HepG2 (cell line): ENCODE data around the gene TFPI. TPM values are rescaled to one million over a fixed set of nuclear protein-coding genes. Genes with fewer than 3 reads are reported as not detected.

ENCODE experiments used
- DNMT1 ChIP-seq: sonication (generic); formaldehyde crosslinking; IDR thresholded peaks from 2 replicates; pipeline ENCODE4 v1.5.1; 2020; ENCODE audit warnings: mild to moderate bottlenecking, missing genetic modification reagents
- HMGA1 ChIP-seq: sonication (generic); formaldehyde crosslinking; conservative IDR thresholded peaks from 2 replicates; pipeline ENCODE4 v1.4.0; 2020; ENCODE audit warnings: missing genetic modification reagents
- HOXD1 ChIP-seq: sonication (generic); formaldehyde crosslinking; IDR thresholded peaks from 2 replicates; pipeline ENCODE4 v1.5.0; 2020; ENCODE audit warnings: missing genetic modification reagents
- KAT8 ChIP-seq: IDR thresholded peaks from 2 replicates; pipeline ENCODE4 v1.6.1; 2016; ENCODE audit warnings: missing genetic modification reagents, missing compliant biosample characterization
- NAIF1 ChIP-seq: sonication (generic); formaldehyde crosslinking; IDR thresholded peaks from 2 replicates; pipeline ENCODE4 v1.5.0; 2020; ENCODE audit warnings: mild to moderate bottlenecking, missing genetic modification reagents, borderline replicate concordance
- ONECUT2 ChIP-seq: sonication (generic); formaldehyde crosslinking; IDR thresholded peaks from 2 replicates; pipeline ENCODE4 v1.4.0; 2020; ENCODE audit warnings: missing genetic modification reagents
- POLR2AphosphoS5 ChIP-seq: IDR thresholded peaks from 2 replicates; pipeline ENCODE4 v1.6.1; 2012; ENCODE audit warnings: low read depth, low read length
- POLR2G ChIP-seq: fragments of 200-400 bp; formaldehyde crosslinking; IDR thresholded peaks from 2 replicates; pipeline ENCODE4 v1.6.1; 2018; ENCODE audit warnings: mild to moderate bottlenecking, low read depth, low read length, moderate library complexity
- REXO4 ChIP-seq: sonication (generic); formaldehyde crosslinking; IDR thresholded peaks from 2 replicates; pipeline ENCODE4 v1.8.0; 2022; ENCODE audit warnings: missing genetic modification reagents, mild to moderate bottlenecking, borderline replicate concordance
- SMAD9 ChIP-seq: sonication (generic); formaldehyde crosslinking; IDR thresholded peaks from 2 replicates; pipeline ENCODE4 v1.5.1; 2020; ENCODE audit warnings: mild to moderate bottlenecking, missing genetic modification reagents
- SRSF9 ChIP-seq: fragments of 200-400 bp; formaldehyde crosslinking; IDR thresholded peaks from 2 replicates; pipeline ENCODE4 v1.6.1; 2018; ENCODE audit warnings: borderline replicate concordance, mild to moderate bottlenecking, low read depth, low read length; ENCODE audit not compliant: insufficient read depth, poor library complexity, severe bottlenecking
- ZBTB37 ChIP-seq: sonication (generic); formaldehyde crosslinking; IDR thresholded peaks from 2 replicates; pipeline ENCODE4 v1.4.0; 2020; ENCODE audit warnings: mild to moderate bottlenecking, missing genetic modification reagents
- ZFYVE20 ChIP-seq: sonication (generic); formaldehyde crosslinking; IDR thresholded peaks from 2 replicates; pipeline ENCODE4 v1.8.0; 2023; ENCODE audit warnings: low read depth, mild to moderate bottlenecking, moderate library complexity, missing genetic modification reagents, borderline replicate concordance
- ZNF121 ChIP-seq: sonication (generic); formaldehyde crosslinking; IDR thresholded peaks from 2 replicates; pipeline ENCODE4 v1.5.0; 2020; ENCODE audit warnings: mild to moderate bottlenecking, missing genetic modification reagents
- ZNF232 ChIP-seq: sonication (generic); formaldehyde crosslinking; IDR thresholded peaks from 2 replicates; pipeline ENCODE4 v1.4.0; 2020; ENCODE audit warnings: missing genetic modification reagents, borderline replicate concordance
- ZNF256 ChIP-seq: sonication (generic); formaldehyde crosslinking; conservative IDR thresholded peaks from 2 replicates; pipeline ENCODE4 v1.4.0; 2020; ENCODE audit warnings: missing genetic modification reagents
- ZNF710 ChIP-seq: sonication (generic); formaldehyde crosslinking; IDR thresholded peaks from 2 replicates; pipeline ENCODE4 v1.5.0; 2020; ENCODE audit warnings: mild to moderate bottlenecking, missing genetic modification reagents, borderline replicate concordance
- ZNF83 ChIP-seq: sonication (generic); formaldehyde crosslinking; IDR thresholded peaks from 2 replicates; pipeline ENCODE4 v1.4.0; 2020; ENCODE audit warnings: missing genetic modification reagents, mild to moderate bottlenecking, borderline replicate concordance
- polyA plus RNA-seq, 8 experiments: library from polyadenylated mRNA; depleted of rRNA in 3 of 8; stranded (reverse) in 7 of 8; unstranded in 1 of 8; fragments of >200 nt; fragmentation: Illumina TruSeq in 4 of 8; extraction: Trizol in 4 of 8; gene quantifications; 2 replicates each; pipeline versions ENCODE4 v1.2.1 to v1.2.3, GENCODE V29; 2011 to 2016; ENCODE audit warnings: low read depth in 4 of 8, missing spikeins in 1 of 8, mixed read lengths in 1 of 8; ENCODE audit not compliant: insufficient read depth in 1 of 8
- total RNA-seq, 5 experiments: library from RNA; depleted of rRNA; stranded (reverse); fragments of >200 nt; fragmentation: Illumina TruSeq; extraction: Trizol; gene quantifications; 2 replicates each; pipeline ENCODE4 v1.2.3, GENCODE V29; 2016; ENCODE audit warnings: low read depth in 1 of 5
- TF ChIP-seq, protein P1 (sequence below): fragments of 450-650 bp; IDR thresholded peaks from 2 replicates; pipeline ENCODE4 v1.6.1; 2017; ENCODE audit warnings: mild to moderate bottlenecking
- TF ChIP-seq, protein P2 (sequence below): IDR thresholded peaks from 2 replicates; pipeline ENCODE4 v1.6.1; 2012; ENCODE audit warnings: inconsistent platforms

The TFPI gene
- total and polyA plus RNA-seq, 2 of the 13 experiments (the other 11 are each of a cell fraction or from before 2014, with no cell fraction given): 301 to 436 TPM

DNA sequence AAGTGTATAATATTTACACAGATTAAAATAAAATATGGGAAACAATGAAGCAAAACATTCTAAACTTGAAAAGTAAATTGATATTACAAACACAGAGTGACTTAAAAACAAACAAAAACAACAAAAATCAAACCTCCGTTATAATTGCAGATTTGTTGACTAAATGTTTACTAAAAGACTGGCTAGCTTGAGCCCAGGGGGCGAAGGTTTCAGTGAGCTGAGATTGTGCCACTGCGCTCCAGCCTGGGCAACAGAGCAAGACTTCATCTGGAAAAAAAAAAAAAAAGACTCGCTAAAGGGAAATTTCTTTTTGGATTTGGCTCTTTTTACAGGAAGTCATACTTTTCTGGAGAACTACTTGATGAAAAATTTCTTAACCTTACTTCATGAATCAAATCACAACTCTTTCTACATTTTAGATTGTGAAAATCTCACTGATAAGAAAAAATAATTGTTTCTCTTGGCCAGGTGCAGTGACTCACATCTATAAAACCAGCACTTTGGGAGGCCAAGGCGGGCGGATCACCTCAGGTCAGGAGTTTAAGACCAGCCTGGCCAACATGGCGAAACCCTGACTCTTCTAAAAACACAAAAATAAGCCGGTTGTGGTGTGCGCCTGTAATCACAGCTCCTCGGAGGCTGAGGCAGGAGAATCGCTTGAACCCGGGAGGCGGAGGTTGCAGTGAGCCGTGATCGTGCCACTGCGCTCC lies 9.7 kb downstream of the TFPI start (continued):
- TF ChIP-seq KAT8 (CRISPR knock-in tag) (no peak), ONECUT2 (CRISPR knock-in tag) (no peak), SRSF9 (no peak), ZNF256 (no peak), ZFYVE20 (CRISPR knock-in tag) (no peak), NAIF1 (no peak), SMAD9 (CRISPR knock-in tag) (no peak), POLR2AphosphoS5 (peak; percentile 48; the same call in 1 of the 2 replicates), DNMT1 (CRISPR knock-in tag) (no peak), ZNF710 (0 out of 2 replicates have a peak, but pooled peaks have one; percentile 29), ZNF121 (CRISPR knock-in tag) (peak; percentile 91), HMGA1 (CRISPR knock-in tag) (no peak), POLR2G (no peak), ZBTB37 (CRISPR knock-in tag) (no peak), REXO4 (CRISPR knock-in tag) (no peak), ZNF232 (no peak), HOXD1 (CRISPR knock-in tag) (no peak), ZNF83 (CRISPR knock-in tag) (no peak)
- TF ChIP-seq, protein P1, sequence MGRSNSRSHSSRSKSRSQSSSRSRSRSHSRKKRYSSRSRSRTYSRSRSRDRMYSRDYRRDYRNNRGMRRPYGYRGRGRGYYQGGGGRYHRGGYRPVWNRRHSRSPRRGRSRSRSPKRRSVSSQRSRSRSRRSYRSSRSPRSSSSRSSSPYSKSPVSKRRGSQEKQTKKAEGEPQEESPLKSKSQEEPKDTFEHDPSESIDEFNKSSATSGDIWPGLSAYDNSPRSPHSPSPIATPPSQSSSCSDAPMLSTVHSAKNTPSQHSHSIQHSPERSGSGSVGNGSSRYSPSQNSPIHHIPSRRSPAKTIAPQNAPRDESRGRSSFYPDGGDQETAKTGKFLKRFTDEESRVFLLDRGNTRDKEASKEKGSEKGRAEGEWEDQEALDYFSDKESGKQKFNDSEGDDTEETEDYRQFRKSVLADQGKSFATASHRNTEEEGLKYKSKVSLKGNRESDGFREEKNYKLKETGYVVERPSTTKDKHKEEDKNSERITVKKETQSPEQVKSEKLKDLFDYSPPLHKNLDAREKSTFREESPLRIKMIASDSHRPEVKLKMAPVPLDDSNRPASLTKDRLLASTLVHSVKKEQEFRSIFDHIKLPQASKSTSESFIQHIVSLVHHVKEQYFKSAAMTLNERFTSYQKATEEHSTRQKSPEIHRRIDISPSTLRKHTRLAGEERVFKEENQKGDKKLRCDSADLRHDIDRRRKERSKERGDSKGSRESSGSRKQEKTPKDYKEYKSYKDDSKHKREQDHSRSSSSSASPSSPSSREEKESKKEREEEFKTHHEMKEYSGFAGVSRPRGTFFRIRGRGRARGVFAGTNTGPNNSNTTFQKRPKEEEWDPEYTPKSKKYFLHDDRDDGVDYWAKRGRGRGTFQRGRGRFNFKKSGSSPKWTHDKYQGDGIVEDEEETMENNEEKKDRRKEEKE: no peak
- TF ChIP-seq, protein P2, sequence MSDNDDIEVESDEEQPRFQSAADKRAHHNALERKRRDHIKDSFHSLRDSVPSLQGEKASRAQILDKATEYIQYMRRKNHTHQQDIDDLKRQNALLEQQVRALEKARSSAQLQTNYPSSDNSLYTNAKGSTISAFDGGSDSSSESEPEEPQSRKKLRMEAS: no peak
